ENCODE results near the gene CTNNBL1.

The CTNNBL1 gene

GRCh38 chr20:37777988-37778659 lies 84.3 kb downstream of the CTNNBL1 start:
- no peak for DNase-seq (ENCODE audit: low spot score)

DNA sequence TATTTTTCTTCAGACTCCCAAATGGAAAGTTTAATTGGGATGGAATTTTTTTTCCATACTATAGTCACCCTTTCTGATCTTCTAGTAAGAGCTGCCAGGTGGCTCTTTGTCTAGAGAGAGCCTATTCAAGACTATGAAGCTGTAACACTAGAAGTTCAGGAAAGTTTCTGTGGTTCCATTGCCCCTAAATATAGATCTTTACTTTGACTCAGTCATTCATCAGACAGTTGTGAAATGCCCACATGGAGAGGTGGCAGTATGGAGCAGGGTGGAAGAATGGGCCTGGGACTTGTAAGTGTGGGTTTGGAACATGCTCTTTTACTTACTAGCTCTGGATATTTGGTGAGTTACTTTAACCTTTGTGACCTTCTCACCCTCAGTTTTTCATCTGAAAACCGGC lies 87.8 kb downstream of the CTNNBL1 start:
- no peak for DNase-seq (ENCODE audit: low spot score)

DNA sequence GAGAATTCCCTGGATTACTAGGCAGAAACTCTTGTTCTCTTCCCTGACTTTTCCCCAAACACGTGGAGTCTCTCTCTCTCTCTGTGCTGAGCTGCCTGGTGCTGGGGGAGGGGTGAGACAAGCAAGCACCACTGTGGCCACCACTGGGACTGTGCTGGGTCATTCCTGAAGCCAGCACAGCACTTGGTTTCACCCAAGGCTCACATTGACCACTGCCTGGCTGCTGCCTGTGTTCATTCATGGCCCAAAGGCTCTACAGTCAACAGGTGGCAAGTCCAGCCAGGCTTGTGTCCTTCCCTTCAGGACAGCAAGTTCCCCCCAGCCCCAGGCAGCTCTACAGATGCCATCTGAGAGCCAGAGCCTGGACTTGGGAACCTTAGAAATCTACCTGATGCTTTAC lies 92.2 kb downstream of the CTNNBL1 start:
- DNase-seq (ENCODE audit: low spot score): no peak

DNA sequence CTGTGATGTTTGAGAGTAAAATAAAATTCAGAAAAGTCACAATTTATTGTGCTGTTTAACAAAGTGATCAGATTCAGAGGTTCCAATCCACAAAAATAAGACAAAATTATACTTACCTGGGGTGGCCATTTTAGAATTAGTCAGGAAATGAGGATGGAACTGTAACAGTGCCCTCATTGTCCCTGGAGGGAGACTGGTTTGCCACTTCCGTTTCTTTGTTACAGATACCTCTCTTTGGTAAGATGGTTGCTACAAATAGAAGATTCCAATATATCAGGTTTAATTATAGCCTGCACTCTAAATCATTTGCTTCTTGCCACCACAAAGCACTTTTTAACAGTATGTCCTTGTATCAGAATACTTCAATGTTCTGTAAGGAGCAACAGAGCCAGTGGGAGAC lies 95.6 kb downstream of the CTNNBL1 start:
- DNase-seq (ENCODE audit: low spot score): no peak

DNA sequence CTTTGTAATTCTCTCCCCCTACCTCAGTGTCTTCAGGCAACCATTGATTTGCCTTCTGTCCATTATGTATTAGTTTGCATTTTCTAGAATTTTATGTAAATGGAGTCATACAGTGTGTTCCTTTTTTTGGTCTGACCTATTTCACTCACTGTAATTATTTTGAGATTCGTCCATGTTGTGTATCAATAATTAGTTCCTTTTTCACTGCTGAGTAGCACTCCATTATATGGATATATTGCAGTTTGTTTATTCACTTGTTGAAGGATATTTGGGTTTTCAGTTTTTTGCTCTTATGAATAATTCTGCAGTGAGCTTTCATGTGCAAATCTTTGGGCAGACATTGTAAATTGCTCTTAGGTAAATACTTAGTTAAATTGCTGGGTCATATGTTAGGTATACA lies 97.1 kb downstream of the CTNNBL1 start:
- no peak for DNase-seq (ENCODE audit: low spot score)

GRCh38 chr20:37796121-37796520 lies 102.3 kb downstream of the CTNNBL1 start:
- DNase-seq (ENCODE audit: low spot score): no peak

DNA sequence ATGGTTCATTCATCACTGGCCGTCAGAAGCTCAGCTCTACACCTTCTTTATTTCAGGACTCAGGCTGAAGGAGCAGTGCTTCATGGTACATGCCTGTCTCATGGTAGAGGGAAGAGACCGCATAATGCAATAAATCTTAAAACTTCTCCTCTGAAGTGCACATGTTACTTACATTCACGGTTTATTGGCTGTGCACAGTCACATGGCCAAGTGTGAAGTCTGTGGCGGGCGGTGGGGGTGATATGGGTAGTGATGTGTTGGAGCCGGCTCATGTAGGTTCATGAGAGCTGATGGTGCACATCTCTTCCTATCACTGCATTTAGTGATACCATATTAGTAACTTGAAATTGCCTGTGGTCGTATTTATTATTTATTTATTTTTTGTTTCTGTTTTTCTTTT lies 102.9 kb downstream of the CTNNBL1 start:
- DNase-seq (ENCODE audit: low spot score): no peak

GRCh38 chr20:37797669-37798175 lies 103.9 kb downstream of the CTNNBL1 start:
- DNase-seq (ENCODE audit: low spot score): no peak

- DNase-seq (ENCODE audit: low spot score): no peak
Observed at GRCh38 chr20:37798312-37798711, 104.5 kb downstream of the CTNNBL1 start.

- DNase-seq (ENCODE audit: low spot score): no peak
Observed at GRCh38 chr20:37800618-37801017, 106.8 kb downstream of the CTNNBL1 start.

- DNase-seq (ENCODE audit: low spot score): no peak
Observed at GRCh38 chr20:37801921-37802320, 108.1 kb downstream of the CTNNBL1 start.

DNA sequence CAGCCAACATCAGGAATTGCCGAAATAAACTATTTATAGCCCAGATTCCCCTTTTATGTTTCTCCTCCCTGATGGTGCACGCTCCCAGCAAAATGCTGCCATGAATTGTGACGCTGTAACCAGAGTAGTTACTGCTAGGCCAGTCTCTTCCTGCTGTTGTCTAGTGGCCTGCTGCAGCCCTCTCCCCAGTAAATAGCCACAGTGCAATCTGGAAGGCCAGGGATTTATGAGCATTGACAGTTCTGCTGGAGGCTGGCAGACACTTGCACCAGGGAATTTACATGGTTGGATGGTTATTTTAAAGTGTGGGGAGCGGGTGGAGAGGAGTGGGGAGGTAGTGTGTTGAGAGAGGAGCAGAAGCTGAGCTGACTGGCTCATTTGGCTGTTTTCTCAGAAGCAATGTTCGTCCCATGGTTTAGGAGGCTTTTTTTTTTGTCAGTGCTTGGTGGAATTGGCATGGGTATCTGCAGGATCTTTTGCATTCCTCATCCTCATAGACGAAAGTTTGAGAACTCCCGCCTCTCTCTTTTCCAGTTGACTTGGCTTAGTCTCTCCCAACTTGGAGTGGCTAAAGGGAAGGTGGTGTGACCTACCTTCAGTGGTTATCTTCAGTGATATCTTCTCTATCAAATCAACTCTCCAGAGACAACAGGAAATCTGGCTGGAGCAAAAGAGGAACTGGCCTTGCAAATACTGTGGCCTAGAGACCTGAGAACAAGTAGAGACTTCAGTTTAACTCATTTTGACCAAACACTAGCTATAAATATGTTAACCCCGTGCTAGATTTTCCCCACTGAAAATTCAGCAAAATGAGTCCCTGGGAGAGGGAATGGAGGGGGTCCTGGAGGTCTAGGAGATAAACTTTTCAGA lies 109.8 kb downstream of the CTNNBL1 start:
- DNase-seq (ENCODE audit: low spot score): no peak

DNA sequence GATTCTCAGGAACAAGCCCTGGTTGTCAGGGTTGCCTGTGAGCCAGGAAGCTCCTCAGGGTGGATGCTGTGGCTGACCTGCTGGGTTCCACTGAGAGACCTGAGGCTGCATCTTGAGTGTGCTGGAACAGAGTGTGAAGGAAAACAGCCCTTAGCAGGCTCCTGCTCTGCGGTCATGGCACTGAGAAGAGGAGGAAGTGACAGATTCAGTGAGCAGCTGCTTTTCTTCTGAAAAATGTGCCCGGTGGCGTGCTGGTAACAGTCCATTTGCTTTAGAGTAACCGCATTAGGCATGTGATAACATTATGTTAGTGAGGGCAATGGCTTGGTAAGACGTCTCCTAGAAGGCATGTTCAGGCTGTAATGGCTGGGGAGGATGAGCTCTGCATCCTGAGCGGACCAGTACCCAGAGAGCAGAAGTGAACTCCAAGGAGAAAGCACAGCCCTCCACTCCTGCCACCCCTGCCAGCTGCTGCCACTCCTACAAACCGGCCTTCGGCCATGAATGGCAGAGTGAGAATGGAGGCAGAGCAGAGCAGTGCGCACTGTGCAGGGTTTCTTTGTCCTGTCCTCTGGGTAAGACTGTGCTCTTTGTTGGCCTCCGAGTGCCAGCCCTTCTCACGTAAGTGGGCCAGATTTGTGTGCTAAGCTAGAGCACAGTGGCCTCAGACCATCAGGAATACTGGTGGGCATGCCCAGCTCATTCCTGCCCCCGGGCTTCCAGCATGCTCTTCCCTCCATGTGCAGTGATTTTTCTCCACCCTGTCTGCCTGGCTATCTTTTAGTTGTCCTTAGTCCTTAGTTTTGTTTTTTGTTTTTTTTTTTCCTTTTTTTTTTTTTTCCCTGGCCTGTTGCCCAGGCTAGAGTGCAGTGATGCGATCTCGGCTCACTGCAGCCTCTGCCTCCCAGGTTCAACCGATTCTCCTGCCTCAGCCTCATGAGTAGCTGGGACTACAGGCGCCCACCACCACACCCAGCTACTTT lies 111.0 kb downstream of the CTNNBL1 start:
- no peak for DNase-seq (ENCODE audit: low spot score)

DNA sequence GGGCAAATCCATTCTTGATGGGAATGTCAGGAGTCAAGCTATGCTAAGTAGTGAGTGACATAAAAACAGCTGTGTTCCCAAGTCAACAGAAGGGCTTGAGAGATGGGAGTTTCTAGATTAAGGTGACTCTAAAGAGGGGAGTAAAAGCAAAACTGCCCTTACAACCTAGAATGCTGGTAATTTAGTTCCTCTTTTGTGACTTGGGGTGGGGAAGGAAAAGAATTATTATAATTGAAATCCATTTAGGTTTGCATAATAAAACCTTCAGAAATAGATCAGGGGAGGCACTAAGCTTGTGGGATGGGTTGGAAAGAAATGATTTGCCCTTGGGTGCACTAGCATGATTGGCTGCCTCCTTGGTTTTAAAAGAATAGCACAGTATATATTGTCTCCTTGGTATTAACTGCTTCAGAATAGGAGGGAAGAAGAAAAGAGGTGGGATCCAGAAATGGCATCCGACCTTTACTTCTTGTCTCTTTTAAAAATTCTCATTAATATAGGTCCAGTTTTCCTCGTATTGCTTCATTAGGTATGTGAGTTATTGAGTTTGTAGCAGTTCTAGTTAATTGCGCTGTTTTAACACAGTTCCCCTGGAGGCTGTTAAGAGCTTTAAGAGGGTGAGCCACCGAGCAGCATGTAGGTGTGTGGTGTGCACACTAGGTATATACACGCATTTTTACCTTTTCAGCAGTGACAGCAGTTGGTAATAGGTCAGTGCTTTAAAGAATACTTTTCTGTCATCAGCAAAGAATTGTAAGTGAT lies 113.8 kb downstream of the CTNNBL1 start:
- DNase-seq (ENCODE audit: low spot score): no peak

DNA sequence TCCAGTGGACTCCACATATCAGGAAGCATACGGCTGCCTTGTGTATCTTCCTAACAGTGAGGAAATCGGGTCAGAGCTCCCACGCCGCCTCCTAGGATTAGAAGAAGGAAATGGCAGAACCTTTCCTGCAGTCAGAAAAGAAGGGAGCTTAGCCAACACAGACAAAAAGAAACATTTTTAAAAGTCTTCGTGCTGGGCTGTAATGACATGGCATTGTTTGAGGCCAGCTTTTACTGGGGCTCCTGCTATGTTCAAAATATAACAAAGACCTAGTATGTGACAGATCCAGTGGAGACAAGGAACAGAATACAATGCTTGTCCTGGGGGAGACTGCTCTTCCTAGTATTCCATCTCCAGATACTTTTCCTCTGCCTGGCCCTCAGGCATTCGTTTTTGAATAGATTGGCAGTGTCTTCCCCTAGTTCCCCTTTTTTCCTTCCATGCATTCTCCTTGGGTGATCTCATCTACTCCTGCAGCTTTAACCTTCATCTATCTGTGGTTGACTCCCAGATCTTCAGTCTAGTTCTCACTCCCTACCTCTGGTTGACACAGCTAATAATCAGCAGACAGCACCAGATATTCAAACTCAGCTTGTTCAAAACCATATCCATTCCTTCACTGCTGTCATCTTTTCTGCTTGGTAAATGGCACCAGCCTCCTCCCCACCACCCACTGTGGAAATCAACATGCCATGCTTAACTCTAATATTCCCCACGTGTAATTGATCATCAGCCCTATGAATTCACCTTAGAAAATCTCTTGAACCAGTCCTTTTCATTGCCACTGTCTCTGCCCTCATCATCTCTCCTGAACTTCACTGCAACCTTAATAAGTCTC lies 114.6 kb downstream of the CTNNBL1 start:
- no peak for DNase-seq (ENCODE audit: low spot score)

GRCh38 chr20:37810027-37810426 lies 116.2 kb downstream of the CTNNBL1 start:
- DNase-seq (ENCODE audit: low spot score): no peak

DNA sequence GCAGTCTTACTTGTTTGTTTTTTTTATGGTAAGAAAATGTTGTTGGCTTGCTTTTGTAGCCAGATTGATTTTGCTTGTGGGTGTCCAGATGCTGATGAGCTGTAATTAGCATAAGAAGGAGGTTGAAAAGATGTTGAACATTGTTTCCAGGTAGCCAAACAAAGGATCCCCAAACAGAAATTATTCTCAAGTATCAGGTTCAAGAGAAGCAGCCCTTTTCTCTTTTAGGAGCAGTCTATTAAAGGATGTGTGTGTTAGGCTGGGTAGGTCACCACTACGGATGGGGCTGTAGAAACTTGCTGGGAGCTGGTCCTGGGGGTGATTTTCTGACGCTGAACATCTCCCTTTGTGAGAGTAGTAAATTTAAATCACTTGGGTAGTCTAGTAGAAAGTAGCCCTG lies 122.2 kb downstream of the CTNNBL1 start:
- DNase-seq (ENCODE audit: low spot score): no peak

- DNase-seq (ENCODE audit: low spot score): no peak
Observed at GRCh38 chr20:37816726-37817125, 122.9 kb downstream of the CTNNBL1 start.

GRCh38 chr20:37821696-37822095 lies 127.9 kb downstream of the CTNNBL1 start:
- no peak for DNase-seq (ENCODE audit: low spot score)

GRCh38 chr20:37822141-37822601 lies 128.3 kb downstream of the CTNNBL1 start:
- no peak for DNase-seq (ENCODE audit: low spot score)

Data from cerebellar cortex (tissue), 1 donor.